A549 (cell line): ENCODE results near the gene CARMIL1.

Experiments used
- BHLHE40 ChIP-seq: IDR thresholded peaks from 2 replicates; pipeline ENCODE4 v1.6.1; 2012; ENCODE audit warnings: low read depth, low read length, inconsistent platforms
- EP300 ChIP-seq, 2 experiments: fragments of >200 bp; sonication (Bioruptor Twin); formaldehyde crosslinking; IDR thresholded peaks; 2 replicates in 1 of 2; 3 replicates in 1 of 2; pipeline ENCODE4 v1.6.1; 2016 to 2017
- MAX ChIP-seq: IDR thresholded peaks from 2 replicates; pipeline ENCODE4 v1.6.1; 2012
- MAZ ChIP-seq: fragments of 150-350 bp; IDR thresholded peaks from 2 replicates; pipeline ENCODE4 v1.6.1; 2014; ENCODE audit warnings: antibody characterized with exemption, low read depth, low read length, borderline replicate concordance
- TF ChIP-seq, protein P1 (sequence below): fragments of >200 bp; sonication (Bioruptor Twin); formaldehyde crosslinking; IDR thresholded peaks from 3 replicates; pipeline ENCODE4 v1.5.1; 2016
- TF ChIP-seq, protein P2 (sequence below): fragments of 200-600 bp; sonication (generic); IDR thresholded peaks from 2 replicates; pipeline ENCODE4 v1.6.1; 2016; ENCODE audit warnings: antibody characterized with exemption, mild to moderate bottlenecking, moderate library complexity
- TF ChIP-seq, protein P3 (sequence below): fragments of >200 bp; sonication (Bioruptor Twin); formaldehyde crosslinking; IDR thresholded peaks from 2 replicates; pipeline ENCODE4 v1.6.1; 2016

DNA sequence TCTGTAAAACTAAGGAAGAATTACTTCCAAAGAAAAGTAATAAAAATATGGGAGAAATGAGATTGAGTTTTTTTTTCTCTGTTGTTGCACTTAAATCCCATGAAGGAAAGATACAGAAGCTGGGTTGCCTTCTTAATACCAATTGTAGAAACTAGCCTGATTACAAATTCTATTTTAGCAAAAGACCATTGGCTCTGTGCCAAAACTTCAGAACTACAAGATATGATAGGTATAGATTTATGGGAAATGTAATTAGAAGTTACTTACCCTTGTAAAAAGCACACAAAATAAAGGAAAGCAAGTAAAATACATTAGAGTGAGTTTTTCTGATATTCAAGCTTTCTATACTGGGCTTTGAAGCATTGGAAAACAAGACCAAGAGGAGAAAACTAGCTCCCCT, 299.4 kb downstream of the CARMIL1 start:
- TF ChIP-seq, protein P1, sequence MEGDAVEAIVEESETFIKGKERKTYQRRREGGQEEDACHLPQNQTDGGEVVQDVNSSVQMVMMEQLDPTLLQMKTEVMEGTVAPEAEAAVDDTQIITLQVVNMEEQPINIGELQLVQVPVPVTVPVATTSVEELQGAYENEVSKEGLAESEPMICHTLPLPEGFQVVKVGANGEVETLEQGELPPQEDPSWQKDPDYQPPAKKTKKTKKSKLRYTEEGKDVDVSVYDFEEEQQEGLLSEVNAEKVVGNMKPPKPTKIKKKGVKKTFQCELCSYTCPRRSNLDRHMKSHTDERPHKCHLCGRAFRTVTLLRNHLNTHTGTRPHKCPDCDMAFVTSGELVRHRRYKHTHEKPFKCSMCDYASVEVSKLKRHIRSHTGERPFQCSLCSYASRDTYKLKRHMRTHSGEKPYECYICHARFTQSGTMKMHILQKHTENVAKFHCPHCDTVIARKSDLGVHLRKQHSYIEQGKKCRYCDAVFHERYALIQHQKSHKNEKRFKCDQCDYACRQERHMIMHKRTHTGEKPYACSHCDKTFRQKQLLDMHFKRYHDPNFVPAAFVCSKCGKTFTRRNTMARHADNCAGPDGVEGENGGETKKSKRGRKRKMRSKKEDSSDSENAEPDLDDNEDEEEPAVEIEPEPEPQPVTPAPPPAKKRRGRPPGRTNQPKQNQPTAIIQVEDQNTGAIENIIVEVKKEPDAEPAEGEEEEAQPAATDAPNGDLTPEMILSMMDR = no peak
- TF ChIP-seq, protein P2, sequence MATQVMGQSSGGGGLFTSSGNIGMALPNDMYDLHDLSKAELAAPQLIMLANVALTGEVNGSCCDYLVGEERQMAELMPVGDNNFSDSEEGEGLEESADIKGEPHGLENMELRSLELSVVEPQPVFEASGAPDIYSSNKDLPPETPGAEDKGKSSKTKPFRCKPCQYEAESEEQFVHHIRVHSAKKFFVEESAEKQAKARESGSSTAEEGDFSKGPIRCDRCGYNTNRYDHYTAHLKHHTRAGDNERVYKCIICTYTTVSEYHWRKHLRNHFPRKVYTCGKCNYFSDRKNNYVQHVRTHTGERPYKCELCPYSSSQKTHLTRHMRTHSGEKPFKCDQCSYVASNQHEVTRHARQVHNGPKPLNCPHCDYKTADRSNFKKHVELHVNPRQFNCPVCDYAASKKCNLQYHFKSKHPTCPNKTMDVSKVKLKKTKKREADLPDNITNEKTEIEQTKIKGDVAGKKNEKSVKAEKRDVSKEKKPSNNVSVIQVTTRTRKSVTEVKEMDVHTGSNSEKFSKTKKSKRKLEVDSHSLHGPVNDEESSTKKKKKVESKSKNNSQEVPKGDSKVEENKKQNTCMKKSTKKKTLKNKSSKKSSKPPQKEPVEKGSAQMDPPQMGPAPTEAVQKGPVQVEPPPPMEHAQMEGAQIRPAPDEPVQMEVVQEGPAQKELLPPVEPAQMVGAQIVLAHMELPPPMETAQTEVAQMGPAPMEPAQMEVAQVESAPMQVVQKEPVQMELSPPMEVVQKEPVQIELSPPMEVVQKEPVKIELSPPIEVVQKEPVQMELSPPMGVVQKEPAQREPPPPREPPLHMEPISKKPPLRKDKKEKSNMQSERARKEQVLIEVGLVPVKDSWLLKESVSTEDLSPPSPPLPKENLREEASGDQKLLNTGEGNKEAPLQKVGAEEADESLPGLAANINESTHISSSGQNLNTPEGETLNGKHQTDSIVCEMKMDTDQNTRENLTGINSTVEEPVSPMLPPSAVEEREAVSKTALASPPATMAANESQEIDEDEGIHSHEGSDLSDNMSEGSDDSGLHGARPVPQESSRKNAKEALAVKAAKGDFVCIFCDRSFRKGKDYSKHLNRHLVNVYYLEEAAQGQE = no peak
- TF ChIP-seq EP300 (IDR thresholded peaks at IDR 0.05) = no peak
- no peak for TF ChIP-seq BHLHE40
- TF ChIP-seq MAX = no peak
- no peak for TF ChIP-seq MAZ
- TF ChIP-seq, protein P3, sequence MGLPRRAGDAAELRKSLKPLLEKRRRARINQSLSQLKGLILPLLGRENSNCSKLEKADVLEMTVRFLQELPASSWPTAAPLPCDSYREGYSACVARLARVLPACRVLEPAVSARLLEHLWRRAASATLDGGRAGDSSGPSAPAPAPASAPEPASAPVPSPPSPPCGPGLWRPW = no peak
